ENCODE results near the gene IPCEF1. TPM values are rescaled to one million over a fixed set of nuclear protein-coding genes. Genes with fewer than 3 reads are reported as not detected.

IPCEF1 gene
- total RNA-seq, 1 experiment from 2014 or later = not detected

- peak; percentile 29 for DNase-seq (ENCODE audit: unreplicated experiment)
- no TSS peak for BruUV-seq (replicated peaks)
- Mint-ChIP-seq H3K9me3 (ENCODE audit: unreplicated experiment) (no peaks in the 10 kb centered on the region), H3K4me1 (ENCODE audit: insufficient read depth, unreplicated experiment) (no peaks in the 10 kb centered on the region), H3K27ac (ENCODE audit: low read depth, unreplicated experiment) (no peak overlapping the region), H3K4me3 (ENCODE audit: unreplicated experiment) (no peak overlapping the region), H3K36me3 (ENCODE audit: insufficient read depth, unreplicated experiment) (no peaks in the 10 kb centered on the region), H3K27me3 (ENCODE audit: insufficient read depth, unreplicated experiment) (no peaks in the 10 kb centered on the region)
- ChIA-PET POLR2A (interaction anchor here (0.7 to 1.4 kb wide), 2 partner anchors 44 to 148 kb away, joined by 3 to 6 read pairs; no protein-coding TSS in a partner anchor), CTCF (interaction anchor here (0.6 to 0.8 kb wide), 3 partner anchors 44 to 1134 kb away, joined by 3 read pairs; no protein-coding TSS in a partner anchor)
- no peak for TF ChIP-seq CTCF (IDR thresholded peaks at IDR 0.05; ENCODE audit: unreplicated experiment)
- intact Hi-C loops (cut with micrococcal nuclease) = no loop called here
Measured at GRCh38 chr6:154197196-154197860, 159.3 kb downstream of the IPCEF1 start.

- CTCF ChIA-PET = interaction anchor here (0.6 to 0.7 kb wide), 2 partner anchors 43 to 1135 kb away, joined by 3 read pairs; no protein-coding TSS in a partner anchor
- Mint-ChIP-seq H3K4me3 (ENCODE audit: unreplicated experiment) (no peak overlapping the region), H3K9me3 (ENCODE audit: unreplicated experiment) (no peaks in the 10 kb centered on the region), H3K27me3 (ENCODE audit: insufficient read depth, unreplicated experiment) (no peaks in the 10 kb centered on the region), H3K36me3 (ENCODE audit: insufficient read depth, unreplicated experiment) (no peaks in the 10 kb centered on the region), H3K4me1 (ENCODE audit: insufficient read depth, unreplicated experiment) (no peaks in the 10 kb centered on the region), H3K27ac (ENCODE audit: low read depth, unreplicated experiment) (no peak overlapping the region)
- BruUV-seq (replicated peaks) = no TSS peak
- intact Hi-C loops (cut with micrococcal nuclease) = no loop called here
- no peak for TF ChIP-seq CTCF (IDR thresholded peaks at IDR 0.05; ENCODE audit: unreplicated experiment)
- POLR2A ChIA-PET = interaction anchor here (0.5 kb wide), 1 partner anchor 104 kb away, joined by 3 read pairs; no protein-coding TSS in a partner anchor
- no peak for DNase-seq (ENCODE audit: unreplicated experiment)
Measured at GRCh38 chr6:154196333-154196885, 160.2 kb downstream of the IPCEF1 start.

- BruUV-seq (replicated peaks) = no TSS peak
- Mint-ChIP-seq H3K4me1 (ENCODE audit: insufficient read depth, unreplicated experiment) (no peaks in the 10 kb centered on the region), H3K4me3 (ENCODE audit: unreplicated experiment) (no peak overlapping the region), H3K27ac (ENCODE audit: low read depth, unreplicated experiment) (no peak overlapping the region), H3K36me3 (ENCODE audit: insufficient read depth, unreplicated experiment) (no peaks in the 10 kb centered on the region), H3K9me3 (ENCODE audit: unreplicated experiment) (peaks cover 3% of the 10 kb centered on the region), H3K27me3 (ENCODE audit: insufficient read depth, unreplicated experiment) (no peaks in the 10 kb centered on the region)
- CTCF ChIA-PET = no interaction called here
- POLR2A ChIA-PET = no interaction called here
- no peak for TF ChIP-seq CTCF (IDR thresholded peaks at IDR 0.05; ENCODE audit: unreplicated experiment)
- no peak for DNase-seq (ENCODE audit: unreplicated experiment)
- intact Hi-C loops (cut with micrococcal nuclease) = no loop called here
Measured at GRCh38 chr6:154187714-154188113, 168.9 kb downstream of the IPCEF1 start.

GRCh38 chr6:154187203-154187602 lies 169.4 kb downstream of the IPCEF1 start:
- Mint-ChIP-seq H3K4me1 (ENCODE audit: insufficient read depth, unreplicated experiment) (no peaks in the 10 kb centered on the region), H3K27me3 (ENCODE audit: insufficient read depth, unreplicated experiment) (no peaks in the 10 kb centered on the region), H3K9me3 (ENCODE audit: unreplicated experiment) (peaks cover 7% of the 10 kb centered on the region), H3K36me3 (ENCODE audit: insufficient read depth, unreplicated experiment) (no peaks in the 10 kb centered on the region), H3K4me3 (ENCODE audit: unreplicated experiment) (no peak overlapping the region), H3K27ac (ENCODE audit: low read depth, unreplicated experiment) (no peak overlapping the region)
- ChIA-PET POLR2A (interaction anchor here (0.7 kb wide), 1 partner anchor 54 kb away, joined by 3 read pairs; no protein-coding TSS in a partner anchor), CTCF (no interaction called here)
- no TSS peak for BruUV-seq (replicated peaks)
- DNase-seq (ENCODE audit: unreplicated experiment) = no peak
- intact Hi-C loops (cut with micrococcal nuclease) = no loop called here
- TF ChIP-seq CTCF (IDR thresholded peaks at IDR 0.05; ENCODE audit: unreplicated experiment) = no peak
